NCI-H510A treated with DMSO at 0.1 percent for 48 hours (cell line): ENCODE measurements around the gene C11orf54.
"Not testable (repeated sequence)": the region's sequence is repeated elsewhere in the genome, so short reads cannot be mapped to it uniquely, and the experiment has no call there.

Source experiments
- DNase-seq: peaks from one replicate; lab custom pipeline; 2025; lab: John Stamatoyannopoulos, UW

Gene C11orf54

GRCh38 chr11:93766504-93766903, 25.0 kb downstream of the C11orf54 start:
- DNase-seq = no peak

GRCh38 chr11:93767018-93767417, 25.5 kb downstream of the C11orf54 start:
- DNase-seq = no peak

- DNase-seq = no peak
Observed at GRCh38 chr11:93770160-93770559, 28.7 kb downstream of the C11orf54 start.

DNA sequence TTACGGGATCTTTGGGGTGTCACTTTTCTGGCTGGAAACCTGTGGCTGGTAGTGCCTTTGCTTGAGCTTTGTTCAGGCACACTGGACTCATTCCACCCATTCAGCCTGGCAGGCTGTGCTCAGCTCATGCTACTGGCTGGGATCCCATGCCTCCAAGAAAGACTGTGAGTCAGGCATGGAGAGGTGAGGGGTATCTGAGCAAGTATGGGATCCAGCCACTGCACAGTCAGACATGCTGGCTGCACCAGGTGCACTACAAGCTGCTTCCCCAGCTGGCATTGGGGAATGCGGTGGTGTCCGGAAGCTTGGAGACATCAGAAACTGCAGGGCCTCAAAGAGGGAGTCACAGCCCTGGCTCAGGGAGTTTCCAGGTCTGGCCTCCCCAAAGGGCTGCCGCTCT, 30.7 kb downstream of the C11orf54 start:
- no peak for DNase-seq

DNA sequence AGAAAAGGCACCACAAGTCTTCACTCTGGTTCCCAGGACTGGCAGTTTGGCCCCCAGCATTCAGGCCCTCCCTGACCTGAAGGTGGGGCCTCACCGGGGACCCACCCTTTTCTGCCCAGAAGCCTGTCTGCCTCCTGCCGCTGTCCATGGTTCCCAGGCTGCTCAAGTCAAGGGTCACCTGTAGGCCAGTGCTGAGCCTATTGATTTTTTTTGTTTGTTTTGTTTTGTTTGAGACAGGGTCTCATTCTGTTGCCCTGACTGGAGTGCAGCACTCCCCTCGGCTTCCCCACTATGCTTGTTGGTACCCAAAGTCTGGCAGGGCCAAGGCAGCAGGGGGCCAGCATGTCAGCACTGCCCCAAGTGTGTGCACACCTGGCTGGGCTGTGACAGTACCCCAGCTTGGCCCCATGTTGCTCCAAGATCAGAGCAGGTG, 31.6 kb downstream of the C11orf54 start:
- DNase-seq = no peak

DNA sequence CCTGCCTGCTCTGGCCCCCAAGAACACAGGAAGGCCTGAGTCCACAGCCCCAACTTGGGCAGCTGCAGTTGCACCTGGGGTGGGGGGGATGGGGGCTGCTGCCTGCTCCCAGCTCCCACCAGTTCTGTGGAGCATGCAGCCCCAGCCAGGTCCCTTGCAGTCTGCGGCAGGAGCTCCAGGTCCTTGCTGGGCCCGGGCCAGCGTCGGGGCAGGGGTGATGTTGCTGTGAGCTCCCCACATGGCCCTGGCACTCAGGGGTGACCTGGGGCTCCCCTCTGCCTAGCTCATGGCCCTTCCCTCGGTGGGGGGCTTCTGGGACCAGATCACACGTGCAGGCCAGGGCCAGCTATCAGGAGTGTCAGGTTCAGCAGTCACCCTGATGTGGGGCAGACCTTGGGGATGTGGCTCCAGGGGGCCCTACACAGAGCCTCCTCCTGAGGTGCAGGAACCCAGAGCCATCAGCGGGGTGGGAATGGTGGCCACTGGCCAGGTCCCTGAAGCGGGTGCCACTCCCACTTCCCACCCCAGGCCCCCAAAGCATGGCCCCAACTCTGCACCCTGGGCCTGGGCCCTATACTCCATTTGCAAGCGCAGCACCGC, 32.2 kb downstream of the C11orf54 start:
- DNase-seq = no peak

- DNase-seq = not testable (repeated sequence)
Observed at GRCh38 chr11:93774560-93774959, 33.1 kb downstream of the C11orf54 start.

GRCh38 chr11:93775289-93775688, 33.8 kb downstream of the C11orf54 start:
- DNase-seq = no peak

DNA sequence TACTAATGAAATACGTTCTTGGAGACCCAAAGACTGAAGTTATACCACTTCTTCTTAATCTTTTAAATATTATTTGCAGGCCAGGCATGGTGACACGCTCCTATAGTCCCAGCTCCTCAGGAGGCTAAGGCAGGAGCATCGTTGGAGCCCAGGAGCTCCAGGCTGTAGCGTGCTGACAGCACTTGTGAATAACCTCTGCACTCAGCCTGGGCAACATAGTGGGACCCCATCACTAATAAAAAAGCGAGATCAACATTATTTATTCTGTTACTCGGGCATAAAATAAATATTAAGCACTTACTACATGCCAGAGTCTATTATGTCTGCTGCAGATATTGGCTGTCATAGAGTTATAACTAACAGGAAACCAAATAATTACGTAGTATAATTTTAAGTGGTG, 41.9 kb downstream of the C11orf54 start:
- DNase-seq = no peak

GRCh38 chr11:93783765-93784144, 42.3 kb downstream of the C11orf54 start:
- DNase-seq = no peak

- peak; percentile 97 for DNase-seq
Observed at GRCh38 chr11:93784145-93784934, 42.9 kb downstream of the C11orf54 start, which contains the start of gene MED17. TSS of gene MED17 (plus strand) at chr11:93784282. CDS start at chr11:93784514, 232 bp downstream.

- DNase-seq = peak; percentile 40
Observed at GRCh38 chr11:93784935-93785360, 43.5 kb downstream of the C11orf54 start.

GRCh38 chr11:93791493-93791892, 50.0 kb downstream of the C11orf54 start:
- DNase-seq = no peak

- DNase-seq = no peak
Observed at GRCh38 chr11:93796441-93797231, 55.2 kb downstream of the C11orf54 start.

- DNase-seq = no peak
Observed at GRCh38 chr11:93801366-93801765, 59.9 kb downstream of the C11orf54 start.

- DNase-seq = no peak
Observed at GRCh38 chr11:93804879-93805278, 63.4 kb downstream of the C11orf54 start.

GRCh38 chr11:93807980-93808379, 66.5 kb downstream of the C11orf54 start:
- DNase-seq = no peak

- DNase-seq = no peak
Observed at GRCh38 chr11:93813974-93814373, 72.5 kb downstream of the C11orf54 start.
